SK-N-SH (cell line): ENCODE data around the gene PDE10A.

Experiments
- NFIC ChIP-seq: IDR thresholded peaks from 2 replicates; pipeline ENCODE4 v1.4.0; 2012; ENCODE audit warnings: borderline replicate concordance
- POLR2AphosphoS5 ChIP-seq: IDR thresholded peaks from 2 replicates; pipeline ENCODE4 v1.6.1; 2012; ENCODE audit warnings: low read depth, low read length
- SMC3 ChIP-seq: IDR thresholded peaks from 2 replicates; pipeline ENCODE4 v1.6.1; 2012; ENCODE audit warnings: low read depth, low read length, improper control_type of control experiment
- TCF12 ChIP-seq: IDR thresholded peaks from 2 replicates; pipeline ENCODE4 v1.4.0; 2012
- TF ChIP-seq, protein P1 (sequence below): fragments of 200-600 bp; sonication (generic); IDR thresholded peaks from 2 replicates; pipeline ENCODE4 v1.6.1; 2017; ENCODE audit warnings: antibody characterized with exemption, mild to moderate bottlenecking, moderate library complexity
- TF ChIP-seq, protein P2 (sequence below): IDR thresholded peaks from 2 replicates; pipeline ENCODE4 v1.4.0; 2012; ENCODE audit warnings: low read depth, borderline replicate concordance

DNA sequence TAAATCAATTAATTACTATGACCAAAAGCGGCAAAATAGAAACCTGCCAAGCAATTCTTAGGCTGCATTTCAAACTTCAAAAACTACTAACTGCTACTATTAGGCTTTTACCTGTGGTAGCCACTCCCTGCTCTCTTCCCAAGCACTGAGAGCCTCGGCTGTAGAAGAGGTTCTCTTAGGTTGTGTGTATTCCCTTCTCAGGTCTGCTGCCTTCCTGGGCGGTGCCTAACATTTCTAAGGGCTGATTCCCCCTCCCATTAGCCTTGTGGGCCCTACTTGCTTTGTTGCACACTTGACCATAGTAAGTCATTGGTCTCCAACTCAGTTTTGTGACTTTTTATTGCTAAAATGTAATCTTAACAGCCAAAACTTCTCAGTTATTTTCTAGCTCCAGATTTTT is 207.6 kb downstream of the PDE10A start:
- TF ChIP-seq SMC3 (no peak), NFIC (no peak), POLR2AphosphoS5 (no peak), TCF12 (no peak)
- TF ChIP-seq, protein P1, sequence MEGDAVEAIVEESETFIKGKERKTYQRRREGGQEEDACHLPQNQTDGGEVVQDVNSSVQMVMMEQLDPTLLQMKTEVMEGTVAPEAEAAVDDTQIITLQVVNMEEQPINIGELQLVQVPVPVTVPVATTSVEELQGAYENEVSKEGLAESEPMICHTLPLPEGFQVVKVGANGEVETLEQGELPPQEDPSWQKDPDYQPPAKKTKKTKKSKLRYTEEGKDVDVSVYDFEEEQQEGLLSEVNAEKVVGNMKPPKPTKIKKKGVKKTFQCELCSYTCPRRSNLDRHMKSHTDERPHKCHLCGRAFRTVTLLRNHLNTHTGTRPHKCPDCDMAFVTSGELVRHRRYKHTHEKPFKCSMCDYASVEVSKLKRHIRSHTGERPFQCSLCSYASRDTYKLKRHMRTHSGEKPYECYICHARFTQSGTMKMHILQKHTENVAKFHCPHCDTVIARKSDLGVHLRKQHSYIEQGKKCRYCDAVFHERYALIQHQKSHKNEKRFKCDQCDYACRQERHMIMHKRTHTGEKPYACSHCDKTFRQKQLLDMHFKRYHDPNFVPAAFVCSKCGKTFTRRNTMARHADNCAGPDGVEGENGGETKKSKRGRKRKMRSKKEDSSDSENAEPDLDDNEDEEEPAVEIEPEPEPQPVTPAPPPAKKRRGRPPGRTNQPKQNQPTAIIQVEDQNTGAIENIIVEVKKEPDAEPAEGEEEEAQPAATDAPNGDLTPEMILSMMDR = no peak
- TF ChIP-seq, protein P2, sequence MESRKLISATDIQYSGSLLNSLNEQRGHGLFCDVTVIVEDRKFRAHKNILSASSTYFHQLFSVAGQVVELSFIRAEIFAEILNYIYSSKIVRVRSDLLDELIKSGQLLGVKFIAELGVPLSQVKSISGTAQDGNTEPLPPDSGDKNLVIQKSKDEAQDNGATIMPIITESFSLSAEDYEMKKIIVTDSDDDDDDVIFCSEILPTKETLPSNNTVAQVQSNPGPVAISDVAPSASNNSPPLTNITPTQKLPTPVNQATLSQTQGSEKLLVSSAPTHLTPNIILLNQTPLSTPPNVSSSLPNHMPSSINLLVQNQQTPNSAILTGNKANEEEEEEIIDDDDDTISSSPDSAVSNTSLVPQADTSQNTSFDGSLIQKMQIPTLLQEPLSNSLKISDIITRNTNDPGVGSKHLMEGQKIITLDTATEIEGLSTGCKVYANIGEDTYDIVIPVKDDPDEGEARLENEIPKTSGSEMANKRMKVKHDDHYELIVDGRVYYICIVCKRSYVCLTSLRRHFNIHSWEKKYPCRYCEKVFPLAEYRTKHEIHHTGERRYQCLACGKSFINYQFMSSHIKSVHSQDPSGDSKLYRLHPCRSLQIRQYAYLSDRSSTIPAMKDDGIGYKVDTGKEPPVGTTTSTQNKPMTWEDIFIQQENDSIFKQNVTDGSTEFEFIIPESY = no peak
